Activated CD8-positive, alpha-beta memory T cell treated with anti-CD3 and anti-CD28 coated beads for 1 hour (primary cell): Measurements from ENCODE around the gene PAK6.

Experiments used
- DNase-seq, 2 donors: peaks; one replicate each; pipeline ENCODE4 v3.0.0-alpha.2; 2020; ENCODE audit warnings: low read depth in 1 of 2; ENCODE audit errors: extremely low read depth in 1 of 2

Gene PAK6

GRCh38 chr15:40238532-40239403 is at the start of gene PAK6:
Gene PAK6 (plus strand): TSS chr15:40239063. CDS start chr15:40264786, 25,723 bp downstream.
- DNase-seq: no peak

- DNase-seq: no peak
Measured at GRCh38 chr15:40190591-40190990, 48.3 kb upstream of the PAK6 start.

- DNase-seq: no peak
Measured at GRCh38 chr15:40192942-40193341, 45.9 kb upstream of the PAK6 start.

- DNase-seq: no peak
Measured at GRCh38 chr15:40197434-40197833, 41.4 kb upstream of the PAK6 start.

GRCh38 chr15:40198355-40199085 is 40.3 kb upstream of the PAK6 start:
- DNase-seq: no peak

- DNase-seq: no peak
Measured at GRCh38 chr15:40204100-40204499, 34.8 kb upstream of the PAK6 start.

- DNase-seq: no peak
Measured at GRCh38 chr15:40217166-40217824, 21.6 kb upstream of the PAK6 start.

- no peak for DNase-seq
Measured at GRCh38 chr15:40219801-40220200, 19.1 kb upstream of the PAK6 start.

- DNase-seq: no peak
Measured at GRCh38 chr15:40222131-40222530, 16.7 kb upstream of the PAK6 start.

GRCh38 chr15:40226736-40227135 is 12.1 kb upstream of the PAK6 start:
- DNase-seq: no peak

- DNase-seq: no peak
Measured at GRCh38 chr15:40229316-40229715, 9.5 kb upstream of the PAK6 start.

- no peak for DNase-seq
Measured at GRCh38 chr15:40229956-40230355, 8.9 kb upstream of the PAK6 start.

- no peak for DNase-seq
Measured at GRCh38 chr15:40232625-40233070, 6.2 kb upstream of the PAK6 start.

- DNase-seq: no peak
Measured at GRCh38 chr15:40233727-40234577, 4.9 kb upstream of the PAK6 start.

GRCh38 chr15:40234783-40235182 is 4.1 kb upstream of the PAK6 start:
- no peak for DNase-seq

- no peak for DNase-seq
Measured at GRCh38 chr15:40235201-40235885, 3.5 kb upstream of the PAK6 start.

GRCh38 chr15:40239404-40239692 is 485 bp downstream of the PAK6 start:
- DNase-seq: no peak

GRCh38 chr15:40239693-40240618 is 1.1 kb downstream of the PAK6 start:
- no peak for DNase-seq

- no peak for DNase-seq
Measured at GRCh38 chr15:40240619-40241221, 1.9 kb downstream of the PAK6 start.
